Measurements from ENCODE around the gene GRM1.

- TF ChIP-seq FOXP2 (optimal IDR thresholded peaks at IDR 0.05; ENCODE audit: control extremely low read depth, extremely low read length, insufficient read depth) (no peak), POLR2AphosphoS5 (IDR thresholded peaks at IDR 0.05; ENCODE audit: borderline replicate concordance, low read depth, low read length) (no peak)
Observed at GRCh38 chr6:146339716-146340115, 310.9 kb downstream of the GRM1 start.
